A673 (cell line): ENCODE results near the gene RAB11A. TPM values are rescaled to one million over a fixed set of nuclear protein-coding genes. Genes with fewer than 3 reads are reported as not detected.

ENCODE experiments used
- BruUV-seq: library from RNA; stranded (reverse); fragments of 400-500 nt; replicated peaks from 2 replicates; lab custom pipeline; 2021; lab: Mats Ljungman, UMichigan
- CTCF ChIA-PET: fragments of 300-600 bp; sonication (Branson Sonifier 250); formaldehyde crosslinking; loops from one replicate; lab custom pipeline; 2022; ENCODE audit warnings: antibody characterized with exemption; lab: Charles Lee
- POLR2A ChIA-PET: fragments of 300-600 bp; sonication (Branson Sonifier 250); formaldehyde crosslinking; loops from one replicate; lab custom pipeline; 2022; ENCODE audit warnings: antibody characterized with exemption; ENCODE audit not compliant: low non-redundant PET; lab: Charles Lee
- DNase-seq: peaks from one replicate; pipeline ENCODE4 v3.0.0-alpha.2; 2015; ENCODE audit warnings: low spot score
- H3K27ac ChIP-seq: fragments of 200-600 bp; sonication (generic); 2 replicates; pipeline ENCODE4 v1.5.1; 2016; ENCODE audit warnings: mixed run types, low read depth, mild to moderate bottlenecking, mixed read lengths, antibody characterized with exemption, low read length; ENCODE audit not compliant: poor library complexity, severe bottlenecking
- H3K27me3 ChIP-seq: fragments of 200-600 bp; sonication (generic); replicated peaks from 2 replicates; pipeline ENCODE4 v1.6.1; 2017; ENCODE audit warnings: mixed run types, low read depth, mild to moderate bottlenecking, mixed read lengths, antibody characterized with exemption, low read length; ENCODE audit not compliant: insufficient read depth, poor library complexity
- H3K36me3 ChIP-seq: fragments of 200-600 bp; sonication (generic); 2 replicates; pipeline ENCODE4 v1.6.1; 2016; ENCODE audit warnings: mixed run types, mild to moderate bottlenecking, mixed read lengths, antibody characterized with exemption, low read length; ENCODE audit not compliant: insufficient read depth, poor library complexity, severe bottlenecking
- H3K4me1 ChIP-seq: fragments of 200-600 bp; sonication (generic); 2 replicates; pipeline ENCODE4 v1.6.1; 2017; ENCODE audit warnings: mixed run types, mild to moderate bottlenecking, mixed read lengths, antibody characterized with exemption, low read length; ENCODE audit not compliant: insufficient read depth, poor library complexity, severe bottlenecking
- H3K4me3 ChIP-seq: fragments of 200-600 bp; sonication (generic); 2 replicates; pipeline ENCODE4 v1.5.1; 2016; ENCODE audit warnings: low read depth, mixed run types, mild to moderate bottlenecking, mixed read lengths, low read length; ENCODE audit not compliant: poor library complexity, severe bottlenecking
- H3K9me3 ChIP-seq: fragments of 200-600 bp; sonication (generic); 2 replicates; pipeline ENCODE4 v1.6.1; 2016; ENCODE audit warnings: mixed run types, low read depth, mild to moderate bottlenecking, mixed read lengths, antibody characterized with exemption, low read length; ENCODE audit not compliant: poor library complexity, severe bottlenecking
- CTCF ChIP-seq: fragments of 300-800, 200-600 bp; sonication (generic); conservative IDR thresholded peaks from 2 replicates; pipeline ENCODE4 v1.5.1; 2017; ENCODE audit warnings: low read depth, mild to moderate bottlenecking, antibody characterized with exemption, low read length, moderate library complexity, mixed read lengths
- EZH2 ChIP-seq: fragments of 200-600 bp; sonication (generic); IDR thresholded peaks from 2 replicates; pipeline ENCODE4 v1.6.1; 2017; ENCODE audit warnings: borderline replicate concordance, low read depth, mild to moderate bottlenecking, mixed read lengths, antibody characterized with exemption, low read length; ENCODE audit not compliant: poor library complexity, severe bottlenecking
- intact Hi-C: fragments of 100-400 bp; cut with micrococcal nuclease; formaldehyde crosslinking; loops from one replicate; pipeline ENCODE4 v1.10.0; 2022; ENCODE audit not compliant: unreplicated experiment
- total RNA-seq: library from RNA; stranded (reverse); gene quantifications from 2 replicates; pipeline ENCODE4 v1.2.3, GENCODE V29; 2021

RAB11A gene
- total RNA-seq, 1 experiment from 2014 or later, result 227 TPM

- ChIA-PET CTCF (no interaction called here), POLR2A (no interaction called here)
- Histone ChIP-seq H3K9me3 (no peaks in the 10 kb centered on the region), H3K36me3 (peaks cover 37% of the 10 kb centered on the region), H3K27ac (no peak overlapping the region), H3K4me3 (no peak overlapping the region), H3K4me1 (no peaks in the 10 kb centered on the region), H3K27me3 (no peaks in the 10 kb centered on the region)
- no peak for DNase-seq
- intact Hi-C loops, result no loop called here
- TF ChIP-seq EZH2 (no peak), CTCF (no peak)
- no TSS peak for BruUV-seq
Observed at GRCh38 chr15:65901336-65901735, 32.0 kb downstream of the RAB11A start.

- H3K4me1 ChIP-seq, result no peaks in the 10 kb centered on the region
- no peaks in the 10 kb centered on the region for H3K9me3 ChIP-seq
- H3K27ac ChIP-seq, result no peak overlapping the region
- peaks cover 35% of the 10 kb centered on the region for H3K36me3 ChIP-seq
- no peaks in the 10 kb centered on the region for H3K27me3 ChIP-seq
- no TSS peak for BruUV-seq
- TF ChIP-seq EZH2, result no peak
- TF ChIP-seq CTCF, result no peak
- intact Hi-C loops, result no loop called here
- CTCF ChIA-PET, result no interaction called here
- POLR2A ChIA-PET, result no interaction called here
- no peak for DNase-seq
- no peak overlapping the region for H3K4me3 ChIP-seq
Observed at GRCh38 chr15:65901836-65902235, 32.5 kb downstream of the RAB11A start.

GRCh38 chr15:65902373-65902772 lies 33.1 kb downstream of the RAB11A start:
- Histone ChIP-seq H3K4me1 (no peaks in the 10 kb centered on the region), H3K27ac (no peak overlapping the region), H3K27me3 (no peaks in the 10 kb centered on the region), H3K4me3 (no peak overlapping the region), H3K36me3 (peaks cover 32% of the 10 kb centered on the region), H3K9me3 (no peaks in the 10 kb centered on the region)
- POLR2A ChIA-PET, result no interaction called here
- no peak for TF ChIP-seq CTCF
- TF ChIP-seq EZH2, result no peak
- CTCF ChIA-PET, result no interaction called here
- intact Hi-C loops, result no loop called here
- BruUV-seq, result no TSS peak
- DNase-seq, result no peak
